DOHH2 (cell line): Measurements from ENCODE around the gene PTPRK.

Source experiments
- CTCF ChIP-seq: fragments of 200-600 bp; sonication (generic); IDR thresholded peaks from one replicate; pipeline ENCODE4 v1.5.1; 2014; ENCODE audit warnings: antibody characterized with exemption, mild to moderate bottlenecking, low read depth, low read length; ENCODE audit not compliant: poor library complexity, severe bottlenecking
- EZH2phosphoT487 ChIP-seq: fragments of 200-600 bp; sonication (generic); IDR thresholded peaks from 2 replicates; pipeline ENCODE4 v1.6.1; 2017; ENCODE audit warnings: borderline replicate concordance, mild to moderate bottlenecking, antibody characterized with exemption, low read length, moderate library complexity, mixed read lengths

- TF ChIP-seq CTCF (no peak), EZH2phosphoT487 (no peak)
Measured at GRCh38 chr6:128216917-128217316, 303.5 kb downstream of the PTPRK start.
